Measurements from ENCODE around the gene CEP162.
"Not testable (repeated sequence)": the region's sequence is repeated elsewhere in the genome, so short reads cannot be mapped to it uniquely, and the experiment has no call there.

CEP162 gene

DNA sequence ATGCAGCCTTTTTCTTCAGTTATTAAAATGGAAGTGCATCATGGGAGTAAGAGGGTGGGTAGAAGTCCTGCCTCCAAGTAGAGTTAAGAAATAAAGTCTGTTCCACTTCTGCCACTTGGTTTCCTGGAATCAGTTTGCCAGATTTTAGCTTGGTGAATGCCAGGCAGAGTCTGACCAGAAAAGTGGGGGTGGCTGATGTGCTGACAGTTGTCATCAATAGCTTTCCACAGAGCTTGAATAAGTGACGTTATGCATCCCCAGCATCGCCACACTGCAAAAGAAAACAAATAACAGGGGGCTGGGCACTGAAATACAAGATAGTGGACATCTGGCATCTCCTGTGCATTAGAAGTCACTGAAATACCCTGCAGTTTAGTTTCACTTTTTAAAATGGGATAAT, 30.8 kb upstream of the CEP162 start:
- no peak overlapping the region for H3K4me3 ChIP-seq (ENCODE audit: low read length)
- H3K9me3 ChIP-seq (ENCODE audit: low read length), result no peaks in the 10 kb centered on the region
- no peaks in the 10 kb centered on the region for H3K4me1 ChIP-seq (ENCODE audit: insufficient read depth, low read length)
- H3K36me3 ChIP-seq (ENCODE audit: insufficient read depth, low read length), result no peaks in the 10 kb centered on the region
- no peak overlapping the region for H2AFZ ChIP-seq (ENCODE audit: low read depth, low read length)
- peaks cover 6% of the 10 kb centered on the region for H3K27me3 ChIP-seq (ENCODE audit: insufficient read depth, low read length)

DNA sequence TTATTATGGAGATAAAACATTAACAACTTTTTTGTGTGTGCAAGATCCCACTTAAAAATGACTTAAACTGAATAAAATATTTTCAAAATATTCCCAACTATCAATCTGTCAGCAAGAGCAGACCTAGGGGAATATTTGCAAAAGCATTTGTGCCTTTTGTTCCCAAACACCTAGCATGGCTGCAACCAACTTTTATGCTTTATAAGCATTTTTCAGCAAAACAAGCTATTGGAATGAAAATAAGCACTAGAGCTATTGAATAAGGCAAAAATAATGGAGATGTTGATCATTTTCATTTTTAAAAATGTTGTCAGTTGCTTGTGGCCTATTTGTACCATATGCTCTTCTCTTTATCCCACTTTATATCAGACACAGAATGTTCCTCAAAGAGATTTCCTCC, 28.2 kb upstream of the CEP162 start:
- no peaks in the 10 kb centered on the region for H3K4me1 ChIP-seq (ENCODE audit: insufficient read depth, low read length)
- no peaks in the 10 kb centered on the region for H3K9me3 ChIP-seq (ENCODE audit: low read length)
- H2AFZ ChIP-seq (ENCODE audit: low read depth, low read length), result no peak overlapping the region
- H3K27me3 ChIP-seq (ENCODE audit: insufficient read depth, low read length), result peaks cover 6% of the 10 kb centered on the region
- H3K36me3 ChIP-seq (ENCODE audit: insufficient read depth, low read length), result no peaks in the 10 kb centered on the region
- H3K4me3 ChIP-seq (ENCODE audit: low read length), result no peak overlapping the region

DNA sequence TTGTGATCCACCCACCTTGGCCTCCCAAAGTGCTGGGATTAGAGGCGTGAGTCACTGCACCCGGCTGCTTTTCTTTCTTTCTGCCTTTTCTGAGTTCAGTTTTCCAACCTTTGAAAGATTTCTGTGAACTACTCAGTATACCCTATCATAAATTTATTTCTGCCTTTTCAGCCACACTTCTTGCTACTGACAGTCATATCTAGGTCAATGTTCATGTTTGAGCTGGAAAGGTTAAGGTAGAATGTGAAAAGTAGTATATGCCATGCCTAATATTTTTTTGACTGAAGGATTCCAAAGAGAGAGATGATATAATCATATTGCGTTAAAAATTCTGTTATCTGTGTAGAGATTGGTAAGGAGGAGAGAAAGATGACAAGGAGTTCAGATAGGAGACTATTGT, 25.9 kb upstream of the CEP162 start:
- no peaks in the 10 kb centered on the region for H3K4me1 ChIP-seq (ENCODE audit: insufficient read depth, low read length)
- H3K36me3 ChIP-seq (ENCODE audit: insufficient read depth, low read length), result no peaks in the 10 kb centered on the region
- H2AFZ ChIP-seq (ENCODE audit: low read depth, low read length), result no peak overlapping the region
- no peaks in the 10 kb centered on the region for H3K9me3 ChIP-seq (ENCODE audit: low read length)
- peaks cover 3% of the 10 kb centered on the region for H3K27me3 ChIP-seq (ENCODE audit: insufficient read depth, low read length)
- no peak overlapping the region for H3K4me3 ChIP-seq (ENCODE audit: low read length)

DNA sequence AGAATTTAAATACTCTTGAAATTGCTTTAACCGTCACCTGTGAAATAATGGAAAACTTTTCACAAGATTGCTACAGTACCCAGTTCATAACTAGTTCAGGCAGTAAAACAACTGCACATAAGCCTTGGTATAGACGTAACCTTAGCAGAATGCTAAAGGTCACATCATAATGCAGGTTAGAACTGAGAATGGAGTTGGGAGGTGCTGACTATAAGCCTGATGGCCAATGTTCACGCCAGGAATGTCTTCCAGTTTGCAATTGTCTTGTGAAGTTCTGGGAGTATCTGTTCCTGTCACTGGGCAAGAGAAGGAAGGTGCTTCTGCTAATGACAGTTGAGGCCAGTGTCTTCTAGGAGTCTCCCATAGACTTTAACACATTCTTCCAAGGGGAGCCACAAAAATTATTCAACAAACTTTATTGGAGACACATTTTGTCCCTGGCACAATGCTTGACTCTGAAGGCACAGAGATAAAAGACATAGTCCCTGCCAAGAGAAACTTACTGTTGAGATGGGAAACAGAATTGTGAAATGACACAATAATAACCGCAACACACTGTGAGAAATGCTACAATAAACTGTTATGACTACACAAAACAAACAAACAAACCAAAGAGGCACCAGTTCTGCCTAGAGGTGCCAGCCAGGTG, 24.6 kb upstream of the CEP162 start:
- no peak overlapping the region for H2AFZ ChIP-seq (ENCODE audit: low read depth, low read length)
- H3K36me3 ChIP-seq (ENCODE audit: insufficient read depth, low read length), result no peaks in the 10 kb centered on the region
- no peak overlapping the region for H3K4me3 ChIP-seq (ENCODE audit: low read length)
- H3K27me3 ChIP-seq (ENCODE audit: insufficient read depth, low read length), result peaks cover 2% of the 10 kb centered on the region
- no peaks in the 10 kb centered on the region for H3K9me3 ChIP-seq (ENCODE audit: low read length)
- no peaks in the 10 kb centered on the region for H3K4me1 ChIP-seq (ENCODE audit: insufficient read depth, low read length)

DNA sequence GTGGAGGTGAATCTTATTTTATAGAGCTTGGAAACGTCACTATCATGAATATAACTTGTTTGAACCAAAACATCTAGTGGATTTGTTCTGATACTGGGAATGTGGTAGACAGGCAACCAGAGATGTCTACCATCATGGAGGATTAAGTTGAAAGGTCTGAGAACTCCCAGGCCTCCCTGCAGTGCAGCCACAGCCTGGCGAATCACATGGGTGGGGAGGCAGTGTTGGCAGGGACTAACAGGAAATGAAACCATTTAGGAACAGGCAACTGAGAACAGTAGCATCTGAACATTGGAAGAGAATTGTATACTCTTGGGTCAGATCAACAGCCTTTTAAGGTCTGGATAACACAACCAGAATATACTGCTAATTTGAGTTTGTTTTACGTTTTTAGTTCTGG, 22.3 kb upstream of the CEP162 start:
- no peak overlapping the region for H2AFZ ChIP-seq (ENCODE audit: low read depth, low read length)
- H3K27me3 ChIP-seq (ENCODE audit: insufficient read depth, low read length), result peaks cover 2% of the 10 kb centered on the region
- H3K36me3 ChIP-seq (ENCODE audit: insufficient read depth, low read length), result no peaks in the 10 kb centered on the region
- no peaks in the 10 kb centered on the region for H3K9me3 ChIP-seq (ENCODE audit: low read length)
- H3K4me1 ChIP-seq (ENCODE audit: insufficient read depth, low read length), result no peaks in the 10 kb centered on the region
- H3K4me3 ChIP-seq (ENCODE audit: low read length), result no peak overlapping the region

DNA sequence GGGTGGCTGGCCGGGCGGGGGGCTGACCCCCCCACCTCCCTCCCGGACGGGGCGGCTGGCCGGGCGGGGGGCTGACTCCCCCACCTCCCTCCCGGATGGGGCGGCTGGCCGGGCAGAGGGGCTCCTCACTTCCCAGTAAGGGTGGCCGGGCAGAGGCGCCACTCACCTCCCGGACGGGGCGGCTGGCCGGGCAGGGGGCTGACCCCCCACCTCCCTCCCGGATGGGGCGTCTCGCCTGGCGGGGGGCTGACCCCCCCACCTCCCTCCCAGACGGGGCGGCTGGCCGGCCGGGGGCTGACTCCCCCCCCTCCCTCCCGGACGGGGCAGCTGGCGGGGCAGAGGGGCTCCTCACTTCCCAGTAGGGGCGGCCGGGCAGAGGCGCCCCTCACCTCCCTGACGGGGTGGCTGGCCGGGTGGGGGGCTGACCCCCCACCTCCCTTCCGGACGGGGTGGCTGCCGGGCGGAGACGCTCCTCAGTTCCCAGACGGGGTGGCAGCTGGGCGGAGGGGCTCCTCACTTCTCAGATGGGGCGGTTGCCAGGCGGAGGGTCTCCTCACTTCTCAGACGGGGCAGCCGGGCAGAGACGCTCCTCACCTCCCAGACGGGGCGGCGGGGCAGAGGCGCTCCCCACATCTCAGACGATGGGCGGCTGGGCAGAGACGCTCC, 17.1 kb upstream of the CEP162 start:
- H3K27me3 ChIP-seq (ENCODE audit: insufficient read depth, low read length); H3K4me1 ChIP-seq (ENCODE audit: insufficient read depth, low read length); H2AFZ ChIP-seq (ENCODE audit: low read depth, low read length); H3K4me3 ChIP-seq (ENCODE audit: low read length); H3K9me3 ChIP-seq (ENCODE audit: low read length); H3K36me3 ChIP-seq (ENCODE audit: insufficient read depth, low read length): not testable (repeated sequence)

DNA sequence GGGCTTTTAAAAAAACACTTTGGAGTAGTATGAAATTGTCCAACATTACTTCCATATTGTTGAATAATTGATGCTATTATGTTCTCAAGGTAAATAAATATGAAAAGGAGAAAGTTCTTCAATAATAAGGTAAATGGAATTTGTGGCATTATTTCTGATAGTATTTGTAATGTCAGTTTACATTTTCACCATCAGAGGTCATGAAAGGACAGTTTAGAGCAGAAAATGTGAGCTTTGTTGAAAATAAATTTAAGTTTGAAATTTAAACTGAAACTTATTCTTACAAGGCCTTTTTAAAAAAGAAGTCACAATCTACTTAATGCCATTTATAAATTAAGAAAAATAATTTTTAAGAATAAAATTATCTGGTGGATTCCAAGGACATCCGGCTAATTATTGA, 15.8 kb upstream of the CEP162 start:
- no peaks in the 10 kb centered on the region for H3K27me3 ChIP-seq (ENCODE audit: insufficient read depth, low read length)

DNA sequence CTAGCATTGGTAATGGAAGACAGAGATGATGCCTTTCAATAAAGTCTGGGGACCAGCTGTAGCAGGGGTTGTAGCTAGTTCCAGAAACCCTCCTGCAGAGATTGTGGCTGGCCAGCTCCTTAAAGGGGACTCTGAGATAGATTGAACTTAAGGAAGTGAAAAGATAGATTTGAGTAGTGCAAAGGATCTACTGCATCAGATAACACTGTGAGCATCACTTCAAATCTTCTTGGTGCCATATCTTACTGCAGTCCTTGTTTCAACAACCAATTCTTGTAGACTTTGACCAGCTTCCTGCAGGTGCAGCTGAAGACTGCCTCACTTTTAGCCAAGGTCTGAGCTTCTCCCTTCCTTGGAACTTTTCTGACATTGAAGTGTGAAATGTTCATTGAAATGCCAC, 14.8 kb upstream of the CEP162 start:
- no peak overlapping the region for H3K4me3 ChIP-seq (ENCODE audit: low read length)
- H3K9me3 ChIP-seq (ENCODE audit: low read length), result no peaks in the 10 kb centered on the region
- no peaks in the 10 kb centered on the region for H3K4me1 ChIP-seq (ENCODE audit: insufficient read depth, low read length)
- no peaks in the 10 kb centered on the region for H3K36me3 ChIP-seq (ENCODE audit: insufficient read depth, low read length)
- no peak overlapping the region for H2AFZ ChIP-seq (ENCODE audit: low read depth, low read length)
- no peaks in the 10 kb centered on the region for H3K27me3 ChIP-seq (ENCODE audit: insufficient read depth, low read length)

More for the DNA sequence above, 15.8 kb upstream of the CEP162 start:
- Histone ChIP-seq H3K4me1 (ENCODE audit: insufficient read depth, low read length) (no peaks in the 10 kb centered on the region), H2AFZ (ENCODE audit: low read depth, low read length) (no peak overlapping the region), H3K9me3 (ENCODE audit: low read length) (no peaks in the 10 kb centered on the region), H3K4me3 (ENCODE audit: low read length) (no peak overlapping the region), H3K36me3 (ENCODE audit: insufficient read depth, low read length) (no peaks in the 10 kb centered on the region)

DNA sequence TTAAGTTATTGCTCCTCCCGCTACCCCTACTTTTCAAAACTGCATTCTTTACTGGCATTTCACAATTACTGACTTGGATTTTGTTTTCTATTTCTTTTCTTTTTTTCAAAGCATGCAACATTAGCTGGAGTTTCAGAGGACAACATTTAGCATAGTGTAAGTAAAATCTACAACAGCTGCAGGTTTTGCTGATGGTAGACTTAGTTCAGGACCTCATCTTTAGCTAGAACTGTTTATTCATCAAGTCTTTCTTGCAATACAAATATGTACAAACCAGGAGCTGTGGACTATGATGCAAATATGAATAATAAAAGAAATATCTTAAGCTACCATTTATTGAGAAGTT, 728 bp upstream of the CEP162 start:
- Histone ChIP-seq H3K9me3 (ENCODE audit: low read length) (no peaks in the 10 kb centered on the region), H2AFZ (ENCODE audit: low read depth, low read length) (peak overlapping the region; percentile 97), H3K4me1 (ENCODE audit: insufficient read depth, low read length) (peaks cover 11% of the 10 kb centered on the region), H3K4me3 (ENCODE audit: low read length) (peak overlapping the region; percentile 91), H3K27me3 (ENCODE audit: insufficient read depth, low read length) (peaks cover 3% of the 10 kb centered on the region), H3K36me3 (ENCODE audit: insufficient read depth, low read length) (peaks cover 3% of the 10 kb centered on the region)

DNA sequence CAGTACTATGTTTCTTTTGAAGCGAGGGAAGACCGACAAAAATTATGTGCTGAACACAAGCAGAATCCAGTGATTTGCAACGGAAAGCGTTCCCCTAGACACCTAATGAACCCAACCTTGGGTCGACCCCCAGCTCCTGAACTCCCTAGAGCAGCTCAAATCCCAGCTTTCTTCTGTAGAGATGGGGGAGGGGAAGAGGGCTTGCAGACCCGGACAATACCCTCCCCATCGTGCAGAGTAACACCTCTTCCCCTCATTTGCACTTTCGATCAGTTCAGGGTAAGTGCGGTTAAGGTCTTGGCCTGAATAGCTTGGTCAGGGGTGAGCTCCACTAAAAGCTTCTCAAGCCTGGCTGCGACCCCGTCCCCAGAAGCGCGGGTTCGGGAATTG, 404 bp downstream of the CEP162 start:
- H2AFZ ChIP-seq (ENCODE audit: low read depth, low read length), result peak overlapping the region; percentile 97
- no peaks in the 10 kb centered on the region for H3K27me3 ChIP-seq (ENCODE audit: insufficient read depth, low read length)
- peaks cover 3% of the 10 kb centered on the region for H3K36me3 ChIP-seq (ENCODE audit: insufficient read depth, low read length)
- H3K9me3 ChIP-seq (ENCODE audit: low read length), result no peaks in the 10 kb centered on the region
- peaks cover 11% of the 10 kb centered on the region for H3K4me1 ChIP-seq (ENCODE audit: insufficient read depth, low read length)
- peak overlapping the region; percentile 91 for H3K4me3 ChIP-seq (ENCODE audit: low read length)

DNA sequence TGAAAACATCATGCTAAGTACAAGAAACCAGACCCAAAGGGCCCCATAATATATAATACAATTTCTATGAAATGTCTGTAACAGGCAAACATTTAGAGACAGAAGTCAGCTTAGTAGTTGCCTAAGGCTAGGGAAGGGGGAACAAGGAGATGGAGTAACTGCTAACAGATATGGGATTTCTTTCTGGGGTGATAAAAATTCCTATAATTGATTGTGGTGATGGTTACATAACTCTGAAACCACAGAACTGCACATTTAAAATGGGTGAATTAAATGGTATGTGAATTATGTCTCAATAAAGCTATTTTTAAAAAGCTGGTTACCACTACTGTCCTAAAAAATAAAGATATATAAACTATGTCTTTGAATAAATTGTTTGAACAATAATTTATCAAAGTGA, 3.2 kb downstream of the CEP162 start:
- peaks cover 12% of the 10 kb centered on the region for H3K36me3 ChIP-seq (ENCODE audit: insufficient read depth, low read length)
- H3K9me3 ChIP-seq (ENCODE audit: low read length), result no peaks in the 10 kb centered on the region
- H3K4me3 ChIP-seq (ENCODE audit: low read length), result no peak overlapping the region
- H3K27me3 ChIP-seq (ENCODE audit: insufficient read depth, low read length), result no peaks in the 10 kb centered on the region
- peaks cover 11% of the 10 kb centered on the region for H3K4me1 ChIP-seq (ENCODE audit: insufficient read depth, low read length)
- H2AFZ ChIP-seq (ENCODE audit: low read depth, low read length), result no peak overlapping the region

DNA sequence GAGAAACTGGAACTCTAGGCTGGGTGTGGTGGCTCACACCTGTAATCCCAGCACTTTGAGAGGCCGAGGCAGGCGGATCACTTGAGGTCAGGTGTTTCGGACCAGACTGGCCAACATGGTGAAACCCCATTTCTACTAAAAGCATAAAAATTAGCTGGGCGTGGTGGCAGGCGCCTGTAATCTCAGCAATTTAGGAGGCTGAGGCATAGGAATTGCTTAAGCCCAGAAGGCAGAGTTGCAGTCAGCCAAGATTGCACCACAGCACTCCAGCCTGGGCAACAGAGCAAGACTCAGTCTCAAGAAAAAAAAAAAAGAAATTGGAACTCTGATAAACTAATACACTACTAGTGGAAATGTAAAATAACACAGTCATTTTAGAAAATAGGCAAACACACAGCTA, 3.8 kb downstream of the CEP162 start:
- peaks cover 11% of the 10 kb centered on the region for H3K4me1 ChIP-seq (ENCODE audit: insufficient read depth, low read length)
- not testable (repeated sequence) for H3K27me3 ChIP-seq (ENCODE audit: insufficient read depth, low read length); H3K4me3 ChIP-seq (ENCODE audit: low read length); H3K9me3 ChIP-seq (ENCODE audit: low read length); H2AFZ ChIP-seq (ENCODE audit: low read depth, low read length)
- peaks cover 12% of the 10 kb centered on the region for H3K36me3 ChIP-seq (ENCODE audit: insufficient read depth, low read length)

DNA sequence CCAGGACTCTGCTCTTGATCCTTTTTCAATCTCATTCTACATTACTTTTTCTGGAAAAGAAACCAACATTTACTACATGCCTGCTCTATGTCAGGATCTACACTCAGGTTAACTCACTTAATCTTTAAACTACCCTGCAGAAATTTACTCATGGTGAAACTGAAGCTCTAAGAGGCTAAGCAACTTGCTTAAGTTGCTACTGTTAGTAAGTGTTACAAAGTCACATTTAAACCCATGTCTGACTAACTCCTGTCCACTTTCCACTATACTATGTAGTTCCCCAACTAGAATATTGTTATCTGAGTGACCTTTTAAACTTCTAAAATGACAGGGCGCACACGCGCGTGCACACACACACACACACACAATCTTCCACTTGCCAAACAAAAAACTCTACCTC, 5.0 kb downstream of the CEP162 start:
- Histone ChIP-seq H3K4me3 (ENCODE audit: low read length) (no peak overlapping the region), H3K9me3 (ENCODE audit: low read length) (no peaks in the 10 kb centered on the region), H3K27me3 (ENCODE audit: insufficient read depth, low read length) (no peaks in the 10 kb centered on the region), H3K4me1 (ENCODE audit: insufficient read depth, low read length) (peaks cover 11% of the 10 kb centered on the region), H3K36me3 (ENCODE audit: insufficient read depth, low read length) (peaks cover 14% of the 10 kb centered on the region), H2AFZ (ENCODE audit: low read depth, low read length) (no peak overlapping the region)

Measured in neuron (in vitro differentiated cells).